LNCAP (cell line): ENCODE measurements around the gene CBFB.

ENCODE experiments used
- TF ChIP-seq, protein P1 (sequence below): fragments of 450-650 bp; IDR thresholded peaks from 2 replicates; pipeline ENCODE4 v1.5.1; 2017; ENCODE audit warnings: mild to moderate bottlenecking

CBFB gene

DNA sequence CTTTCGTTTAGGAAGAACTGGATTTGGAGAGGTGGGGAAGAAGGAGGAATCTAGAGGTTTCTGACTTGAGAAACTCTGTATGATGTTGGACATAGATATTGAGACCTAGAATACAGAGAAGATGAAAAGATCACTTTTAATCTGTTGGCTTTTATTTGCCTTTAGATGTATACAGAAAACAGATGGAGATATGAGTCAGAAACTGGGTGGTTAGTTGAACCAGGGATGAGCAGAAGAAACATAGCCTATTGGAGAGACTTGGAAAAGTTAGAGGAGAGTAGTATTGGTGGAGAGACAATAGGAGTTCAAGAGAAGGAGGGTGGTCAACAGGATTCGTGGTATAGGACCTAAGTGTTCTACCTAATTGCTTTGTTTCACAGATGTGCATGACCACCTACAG lies 85.8 kb downstream of the CBFB start:
- TF ChIP-seq, protein P1, sequence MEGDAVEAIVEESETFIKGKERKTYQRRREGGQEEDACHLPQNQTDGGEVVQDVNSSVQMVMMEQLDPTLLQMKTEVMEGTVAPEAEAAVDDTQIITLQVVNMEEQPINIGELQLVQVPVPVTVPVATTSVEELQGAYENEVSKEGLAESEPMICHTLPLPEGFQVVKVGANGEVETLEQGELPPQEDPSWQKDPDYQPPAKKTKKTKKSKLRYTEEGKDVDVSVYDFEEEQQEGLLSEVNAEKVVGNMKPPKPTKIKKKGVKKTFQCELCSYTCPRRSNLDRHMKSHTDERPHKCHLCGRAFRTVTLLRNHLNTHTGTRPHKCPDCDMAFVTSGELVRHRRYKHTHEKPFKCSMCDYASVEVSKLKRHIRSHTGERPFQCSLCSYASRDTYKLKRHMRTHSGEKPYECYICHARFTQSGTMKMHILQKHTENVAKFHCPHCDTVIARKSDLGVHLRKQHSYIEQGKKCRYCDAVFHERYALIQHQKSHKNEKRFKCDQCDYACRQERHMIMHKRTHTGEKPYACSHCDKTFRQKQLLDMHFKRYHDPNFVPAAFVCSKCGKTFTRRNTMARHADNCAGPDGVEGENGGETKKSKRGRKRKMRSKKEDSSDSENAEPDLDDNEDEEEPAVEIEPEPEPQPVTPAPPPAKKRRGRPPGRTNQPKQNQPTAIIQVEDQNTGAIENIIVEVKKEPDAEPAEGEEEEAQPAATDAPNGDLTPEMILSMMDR, result no peak

DNA sequence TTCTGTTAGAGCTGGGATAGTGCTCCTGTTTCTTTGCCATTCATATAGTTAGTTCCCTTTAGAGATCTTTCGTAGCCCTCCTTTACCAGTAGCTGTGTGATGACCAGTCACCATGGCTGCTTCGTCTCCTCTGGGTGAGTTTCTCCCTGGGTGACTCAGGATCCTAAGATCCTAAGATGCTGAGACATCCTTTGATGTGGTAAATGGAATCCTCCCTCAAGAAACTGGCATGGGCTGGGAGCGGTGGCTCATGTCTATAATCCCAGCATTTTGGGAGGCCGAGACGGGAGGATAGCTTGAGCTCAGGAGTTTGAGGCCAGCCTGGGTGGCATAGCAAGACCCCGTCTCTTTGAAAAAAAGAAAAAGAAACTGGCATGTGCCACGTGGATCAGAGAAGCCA lies 86.7 kb downstream of the CBFB start:
- TF ChIP-seq, protein P1, result no peak

DNA sequence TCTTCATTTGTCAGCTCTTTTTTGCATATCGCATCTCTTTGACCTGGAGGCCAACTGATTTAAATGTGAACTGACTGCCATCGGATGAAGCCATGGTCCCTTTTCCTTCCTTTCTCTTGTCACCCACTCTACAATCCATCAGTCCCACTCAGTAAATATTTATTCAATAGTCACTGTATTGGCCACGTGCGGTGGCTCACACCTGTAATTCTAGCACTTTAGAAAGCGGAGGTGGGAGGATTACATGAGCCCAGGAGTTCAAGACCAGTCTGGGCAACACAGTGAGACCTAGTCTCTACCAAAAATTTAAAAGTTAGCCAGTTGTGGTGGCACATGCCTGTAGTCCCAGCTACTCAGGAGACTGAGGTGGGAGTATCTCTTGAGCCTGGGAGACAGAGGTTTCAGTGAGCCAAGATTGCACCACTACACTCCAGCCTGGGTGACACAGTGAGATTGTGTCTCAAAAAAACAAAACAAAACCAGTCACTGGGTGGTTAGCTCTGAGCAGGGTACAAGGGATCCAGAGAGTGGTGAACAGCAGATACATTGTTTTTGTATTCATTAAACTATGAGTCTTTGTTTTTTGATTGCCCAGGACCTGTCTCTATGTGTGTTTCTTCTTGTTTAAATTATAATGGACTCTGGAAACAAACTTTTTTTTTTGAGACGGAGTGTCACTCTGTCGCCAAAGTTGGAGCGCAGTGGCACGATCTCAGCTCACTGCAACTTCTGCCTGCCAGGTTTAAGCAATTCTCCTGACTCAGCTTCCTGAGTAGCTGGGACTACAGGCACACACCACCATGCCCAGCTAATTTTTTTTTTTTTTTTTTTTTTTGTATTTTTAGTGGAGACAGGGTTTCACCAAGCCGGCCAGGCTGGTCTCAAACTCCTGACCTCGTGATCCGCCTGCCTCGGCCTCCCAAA lies 87.7 kb downstream of the CBFB start:
- TF ChIP-seq, protein P1, result no peak

DNA sequence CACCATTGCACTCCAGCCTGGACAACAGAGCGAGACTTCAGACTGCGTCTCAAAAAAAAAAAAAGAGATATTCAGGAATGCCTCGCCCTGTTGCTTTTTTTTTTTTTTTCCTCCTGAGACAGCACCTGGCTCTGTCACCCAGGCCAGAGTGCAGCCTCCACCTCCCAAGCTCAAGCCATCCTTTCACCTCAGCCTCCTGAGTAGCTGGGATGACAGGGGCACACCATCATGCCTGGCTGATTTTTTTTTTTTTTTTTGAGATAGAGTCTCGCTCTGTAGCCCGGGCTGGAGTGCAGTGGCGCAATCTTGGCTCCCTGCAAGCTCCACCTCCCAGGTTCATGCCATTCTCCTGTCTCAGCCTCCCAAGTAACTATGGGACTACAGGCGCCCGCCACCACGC lies 88.8 kb downstream of the CBFB start:
- TF ChIP-seq, protein P1, result no peak

DNA sequence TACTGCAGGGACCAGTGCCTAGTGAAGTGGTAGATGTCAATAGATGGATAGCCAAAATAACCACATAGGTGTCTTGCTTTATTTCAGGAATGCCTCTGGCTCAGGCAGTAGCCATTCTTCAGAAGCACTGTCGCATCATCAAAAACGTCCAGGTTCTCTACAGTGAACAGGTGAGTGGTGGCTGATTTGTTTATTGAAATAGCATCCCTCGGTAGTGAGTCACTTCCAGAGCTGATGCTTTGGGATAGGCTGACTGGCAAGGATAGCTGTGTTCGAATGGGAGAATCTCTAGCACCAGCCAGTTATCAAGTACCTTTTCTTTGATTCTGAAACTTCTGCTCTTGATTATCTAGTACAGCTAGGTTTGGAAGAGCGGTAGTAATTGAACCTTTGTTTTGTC lies 91.1 kb downstream of the CBFB start:
- TF ChIP-seq, protein P1, result no peak

DNA sequence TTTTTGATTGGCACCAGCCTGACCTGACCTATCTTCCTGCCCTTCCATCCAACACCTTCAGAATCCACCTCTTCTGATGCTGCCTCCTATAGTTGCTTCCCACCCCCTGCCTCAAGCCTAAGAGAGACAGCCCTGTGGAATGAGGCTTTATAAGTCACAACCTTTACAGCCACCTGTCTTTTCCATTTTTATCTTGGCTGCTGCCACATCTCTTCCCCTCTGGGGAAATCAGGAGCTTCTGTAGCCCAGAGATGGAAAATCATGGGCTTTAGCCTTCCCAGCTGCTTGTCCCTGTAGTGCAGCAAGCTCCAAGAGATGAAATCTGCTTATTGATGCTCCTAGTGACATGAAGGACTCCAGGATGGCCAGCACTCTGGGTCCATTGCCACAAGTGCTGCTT lies 99.5 kb downstream of the CBFB start:
- TF ChIP-seq, protein P1, result no peak

DNA sequence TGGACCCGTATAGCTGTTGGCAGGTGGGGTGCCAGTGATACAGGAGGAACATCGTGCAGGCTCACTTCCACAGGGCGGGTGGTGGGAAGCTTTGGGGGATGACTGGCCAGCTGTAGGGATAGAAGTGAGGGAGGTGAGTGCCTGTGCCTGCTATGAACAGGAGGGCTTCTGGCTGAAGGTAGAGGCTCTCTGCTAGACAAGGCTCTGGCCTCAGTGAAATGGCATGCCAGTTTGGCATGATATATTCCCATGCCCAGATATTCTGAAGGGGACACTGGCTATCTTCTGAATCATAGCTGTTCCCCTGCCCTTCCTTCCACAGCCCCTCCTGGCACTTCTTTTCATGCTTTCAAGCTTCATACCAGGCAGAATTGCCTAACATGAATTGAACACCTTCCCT lies 99.9 kb downstream of the CBFB start:
- TF ChIP-seq, protein P1, result no peak

DNA sequence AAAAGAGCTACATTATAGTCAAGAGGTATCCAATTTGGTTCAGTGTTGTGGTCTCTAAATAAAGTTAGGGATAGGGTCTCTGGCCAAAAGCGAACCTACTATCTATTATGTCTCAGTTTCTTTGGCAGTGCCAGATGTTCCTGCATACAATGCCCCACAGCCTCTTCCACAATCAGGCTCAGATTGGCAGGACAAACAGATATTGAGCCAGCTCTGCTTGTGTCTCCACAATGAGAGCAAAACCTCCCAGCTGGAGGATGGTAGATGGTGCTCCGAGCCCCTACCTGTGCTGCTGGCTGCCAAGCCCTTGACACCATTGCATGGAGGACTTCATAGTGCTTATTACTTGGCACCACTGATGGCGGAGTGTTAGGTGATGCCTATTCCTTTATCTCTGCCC lies 100.5 kb downstream of the CBFB start:
- TF ChIP-seq, protein P1, result no peak
